K562 (cell line): ENCODE data around the gene SPDYE6. TPM values are rescaled to one million over a fixed set of nuclear protein-coding genes. Genes with fewer than 3 reads are reported as not detected.
"Not testable (repeated sequence)": the region's sequence is repeated elsewhere in the genome, so short reads cannot be mapped to it uniquely, and the experiment has no call there.

ENCODE experiments used
- ATAC-seq: fragments of 200-7000 bp; cut with Tn5 transposase; 3 replicates; pipeline ENCODE4 v1.9.1; 2020; ENCODE audit warnings: moderate library complexity
- BruUV-seq: library from RNA; stranded (reverse); fragments of 400-500 nt; replicated peaks from 2 replicates; lab custom pipeline; 2021; lab: Mats Ljungman, UMichigan
- CTCF ChIA-PET: fragments of 300-600 bp; formaldehyde crosslinking; extraction: SDS; loops from one replicate; lab custom pipeline; 2021; ENCODE audit warnings: low intra/inter-chr PET ratio; lab: Yijun Ruan, JAX
- POLR2A ChIA-PET: fragments of 300-600, 350-650 bp; sonication (Branson Sonifier 250); formaldehyde crosslinking; extraction: SDS; loops from one replicate; lab custom pipeline; 2021; ENCODE audit warnings: antibody characterized with exemption, inconsistent platforms; lab: Yijun Ruan, JAX
- DNase-seq, 4 experiments: peaks; one replicate each; pipeline versions ENCODE4 v3.0.0 to v3.0.0-alpha.2; 2011 to 2018; ENCODE audit warnings: low spot score in 3 of 4, mixed read lengths in 3 of 4; ENCODE audit errors: extremely low read depth in 1 of 4
- FAIRE-seq: peaks from 2 replicates; lab custom pipeline; 2011; peaks lifted over from hg19 to GRCh38; lab: Jason Lieb, UNC
- H2AFZ ChIP-seq: 2 replicates; pipeline ENCODE4 v1.6.0; 2011; ENCODE audit warnings: low read depth, low read length, control low read depth, inconsistent platforms
- H3K27ac ChIP-seq: fragments of 200-600 bp; 3 replicates; pipeline ENCODE4 v1.8.0; 2011; ENCODE audit warnings: low read depth, mild to moderate bottlenecking, control low read depth, inconsistent platforms, low read length, moderate library complexity, mixed read lengths; ENCODE audit errors: extremely low read depth
- H3K27me3 ChIP-seq, 2 experiments: fragments of 300-600 bp in 1 of 2; 2 replicates in 1 of 2; 3 replicates in 1 of 2; pipeline versions ENCODE4 v1.6.0 to v1.8.0; 2011; ENCODE audit warnings: inconsistent platforms in 2 of 2, low read length in 2 of 2, mild to moderate bottlenecking in 1 of 2, mixed read lengths in 1 of 2, moderate library complexity in 1 of 2; ENCODE audit not compliant: control insufficient read depth in 2 of 2, insufficient read depth in 2 of 2
- H3K36me3 ChIP-seq: fragments of 300-600 bp; 3 replicates; pipeline ENCODE4 v1.8.0; 2011; ENCODE audit warnings: mild to moderate bottlenecking, low read length, inconsistent platforms; ENCODE audit not compliant: control insufficient read depth, insufficient read depth
- H3K4me1 ChIP-seq, 2 experiments: fragments of 200-600 bp in 1 of 2; replicated peaks in 1 of 2; 2 replicates in 1 of 2; 3 replicates in 1 of 2; pipeline versions ENCODE4 v1.5.1 to v1.8.0; 2011; ENCODE audit warnings: inconsistent platforms in 2 of 2, low read length in 2 of 2, mild to moderate bottlenecking in 1 of 2, mixed read lengths in 1 of 2, moderate library complexity in 1 of 2; ENCODE audit not compliant: control insufficient read depth in 2 of 2, insufficient read depth in 2 of 2
- H3K4me2 ChIP-seq: 2 replicates; pipeline ENCODE4 v1.6.1; 2011; ENCODE audit warnings: low read length, control low read depth, inconsistent platforms, mixed read lengths; ENCODE audit not compliant: insufficient read depth
- H3K4me3 ChIP-seq: fragments of 200-600 bp; sonication (generic), shearing (Covaris generic); 2 replicates; pipeline ENCODE4 v1.5.1; 2016; ENCODE audit warnings: control low read depth, inconsistent platforms
- H3K79me2 ChIP-seq: fragments of 200-600 bp; 3 replicates; pipeline ENCODE4 v1.8.0; 2011; ENCODE audit warnings: low read length, inconsistent platforms; ENCODE audit not compliant: control insufficient read depth, insufficient read depth
- H3K9ac ChIP-seq, 2 experiments: 2 replicates each; pipeline versions ENCODE4 v1.6.0 to v1.6.1; 2011; ENCODE audit warnings: low read depth in 2 of 2, low read length in 2 of 2, control low read depth in 1 of 2, inconsistent platforms in 1 of 2, mild to moderate bottlenecking in 1 of 2, mixed read lengths in 1 of 2; ENCODE audit not compliant: insufficient read depth in 1 of 2
- H3K9me1 ChIP-seq: one replicate; pipeline ENCODE4 v1.6.0; 2011; ENCODE audit warnings: inconsistent platforms, mild to moderate bottlenecking, low read length, moderate library complexity; ENCODE audit not compliant: control insufficient read depth, insufficient read depth
- H3K9me3 ChIP-seq: replicated peaks from 2 replicates; pipeline ENCODE4 v1.5.1; 2011; ENCODE audit warnings: low read depth, low read length, inconsistent platforms; ENCODE audit not compliant: control insufficient read depth, insufficient read depth
- H4K20me1 ChIP-seq: replicated peaks from 2 replicates; pipeline ENCODE4 v1.6.1; 2011; ENCODE audit warnings: low read length, inconsistent platforms, mixed read lengths; ENCODE audit not compliant: control insufficient read depth, insufficient read depth
- WGBS: fragments of 100-300 bp; shearing (Covaris generic); methylation state at CpG from one replicate; pipeline ENCODE4 v1.1.6; 2016; ENCODE audit warnings: low coverage, mixed read lengths; ENCODE audit not compliant: insufficient coverage; ENCODE audit errors: missing lambda C conversion rate; 5-methylcytosine and 5-hydroxymethylcytosine counted together
- in situ Hi-C: fragments of 300-500 bp; cut with MboI; formaldehyde crosslinking; loops from 4 replicates; pipeline ENCODE4 v1.15.0; 2018; ENCODE audit warnings: inconsistent platforms, mixed read lengths
- intact Hi-C: fragments of 100-400 bp; cut with micrococcal nuclease; formaldehyde crosslinking; loops from 2 replicates; pipeline ENCODE4 v1.14.2; 2022
- polyA plus RNA-seq, 8 experiments: library from polyadenylated mRNA; depleted of rRNA in 4 of 8; stranded (reverse) in 5 of 8; unstranded in 3 of 8; fragments of >200 nt; fragmentation: Nextera tagmentation in 2 of 8; fragmentation: Illumina TruSeq in 1 of 8; extraction: Ambion mirVana in 2 of 8; extraction: Trizol in 1 of 8; gene quantifications; 2 replicates each; pipeline versions ENCODE4 v1.2.1 to v1.2.3, GENCODE V29; 2011 to 2014; ENCODE audit warnings: inconsistent platforms in 1 of 8, missing spikeins in 1 of 8
- total RNA-seq, 7 experiments: library from RNA; depleted of rRNA in 6 of 7; stranded (reverse); fragments of >200 nt in 6 of 7; fragmentation: Illumina TruSeq in 2 of 7; extraction: Trizol in 2 of 7; gene quantifications; 2 replicates each; pipeline versions ENCODE4 v1.2.1 to v1.2.3, GENCODE V29; 2011 to 2021; ENCODE audit warnings: low replicate concordance in 1 of 7

The SPDYE6 gene
- total and polyA plus RNA-seq, 9 of the 15 experiments (the other 6 are each of a cell fraction or from before 2014, with no cell fraction given) = 0.24 to 0.35 TPM; not detected in 7

GRCh38 chr7:102337420-102337819, 18.8 kb downstream of the SPDYE6 start:
- H3K79me2 ChIP-seq, H3K27ac ChIP-seq, H4K20me1 ChIP-seq, H2AFZ ChIP-seq, DNase-seq, H3K9me3 ChIP-seq, in situ Hi-C loops, H3K36me3 ChIP-seq, intact Hi-C loops, H3K4me1 ChIP-seq, BruUV-seq, CTCF ChIA-PET, H3K4me3 ChIP-seq, H3K9me1 ChIP-seq, H3K4me2 ChIP-seq, H3K9ac ChIP-seq, ATAC-seq, FAIRE-seq, H3K27me3 ChIP-seq, POLR2A ChIA-PET: not testable (repeated sequence)
- 5% methylated on average over 4 of the region's 4 CpGs for WGBS

- H3K79me2 ChIP-seq, ATAC-seq, H3K27ac ChIP-seq, H4K20me1 ChIP-seq, H3K27me3 ChIP-seq, BruUV-seq, intact Hi-C loops, H3K9ac ChIP-seq, H3K9me1 ChIP-seq, H3K36me3 ChIP-seq, H2AFZ ChIP-seq, POLR2A ChIA-PET, CTCF ChIA-PET, H3K9me3 ChIP-seq, in situ Hi-C loops, FAIRE-seq, DNase-seq, H3K4me3 ChIP-seq, H3K4me1 ChIP-seq, H3K4me2 ChIP-seq: not testable (repeated sequence)
- WGBS = no CpG with 5 or more reads among the region's 8 CpGs
Observed at GRCh38 chr7:102337002-102337401, 19.2 kb downstream of the SPDYE6 start.

DNA sequence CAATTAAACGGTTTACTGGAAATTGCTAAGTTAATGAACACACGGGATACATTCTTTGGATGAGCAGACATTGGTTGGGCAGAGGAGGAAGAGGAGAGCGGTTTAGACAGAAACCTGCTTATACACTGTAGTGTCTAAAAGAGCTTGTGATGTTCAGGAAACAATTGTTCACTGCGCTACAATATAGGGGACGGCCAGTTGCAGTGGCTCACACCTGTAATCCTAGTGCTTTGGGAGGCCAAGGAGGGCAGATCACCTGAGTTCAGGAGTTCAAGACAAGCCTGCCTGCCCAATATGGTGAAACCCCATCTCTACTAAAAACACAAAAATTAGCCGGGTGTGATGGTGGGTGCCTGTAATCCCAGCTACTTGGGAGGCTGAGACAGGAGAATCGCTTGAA, 20.7 kb downstream of the SPDYE6 start:
- H3K27ac ChIP-seq, H3K79me2 ChIP-seq, H3K9ac ChIP-seq, ATAC-seq, DNase-seq, H3K4me3 ChIP-seq, H3K4me2 ChIP-seq, POLR2A ChIA-PET, H3K36me3 ChIP-seq, intact Hi-C loops, H3K9me1 ChIP-seq, H3K4me1 ChIP-seq, H3K27me3 ChIP-seq, BruUV-seq, H2AFZ ChIP-seq, FAIRE-seq, H3K9me3 ChIP-seq, CTCF ChIA-PET, H4K20me1 ChIP-seq, in situ Hi-C loops: not testable (repeated sequence)
- 19% methylated on average over 7 of the region's 7 CpGs for WGBS

GRCh38 chr7:102330666-102331460, 25.4 kb downstream of the SPDYE6 start:
- ATAC-seq, POLR2A ChIA-PET, BruUV-seq: not testable (repeated sequence)

More at GRCh38 chr7:102330666-102331460, 25.4 kb downstream of the SPDYE6 start:
- H3K36me3 ChIP-seq, H3K9me3 ChIP-seq, H3K4me2 ChIP-seq, FAIRE-seq, H4K20me1 ChIP-seq, H3K4me3 ChIP-seq, H3K9me1 ChIP-seq, H3K4me1 ChIP-seq, H3K27ac ChIP-seq, CTCF ChIA-PET, H2AFZ ChIP-seq, intact Hi-C loops, in situ Hi-C loops, H3K79me2 ChIP-seq, DNase-seq, H3K9ac ChIP-seq: not testable (repeated sequence)
- H3K27me3 ChIP-seq = peaks cover 24% of the 10 kb centered on the region in 2 experiments; a peak in 4 of 5 replicates
- WGBS = 5% methylated on average over 8 of the region's 8 CpGs
